Mesothelial cell of epicardium (in vitro differentiated cells): Measurements from ENCODE around the gene PLXNA2. TPM values are rescaled to one million over a fixed set of nuclear protein-coding genes. Genes with fewer than 3 reads are reported as not detected.

ENCODE experiments used
- DNase-seq, 2 experiments: peaks; one replicate each; pipeline ENCODE4 v3.0.0; 2021; ENCODE audit warnings: low spot score in 2 of 2; ENCODE audit not compliant: unreplicated experiment in 2 of 2
- H3K27ac Mint-ChIP-seq: 2 replicates; pipeline ENCODE4 v1.8.0; 2021; ENCODE audit warnings: mixed read lengths
- H3K27me3 Mint-ChIP-seq: 2 replicates; pipeline ENCODE4 v1.8.0; 2021; ENCODE audit warnings: low read depth, mixed read lengths
- H3K36me3 Mint-ChIP-seq: 2 replicates; pipeline ENCODE4 v1.8.0; 2021; ENCODE audit warnings: mixed read lengths
- H3K4me1 Mint-ChIP-seq: 2 replicates; pipeline ENCODE4 v1.8.0; 2021; ENCODE audit warnings: mixed read lengths
- H3K4me3 Mint-ChIP-seq: 2 replicates; pipeline ENCODE4 v1.8.0; 2021; ENCODE audit warnings: mild to moderate bottlenecking, moderate library complexity, mixed read lengths
- H3K9me3 Mint-ChIP-seq: 2 replicates; pipeline ENCODE4 v1.8.0; 2021; ENCODE audit warnings: mixed read lengths
- CTCF ChIP-seq: fragments of 200-600 bp; sonication (generic); IDR thresholded peaks from one replicate; pipeline ENCODE4 v1.5.0; 2021; ENCODE audit warnings: antibody characterized with exemption; ENCODE audit not compliant: unreplicated experiment
- total RNA-seq: library from RNA; stranded (reverse); gene quantifications from 3 replicates; pipeline ENCODE4 v1.2.1, GENCODE V29; 2021

The PLXNA2 gene
- total RNA-seq, 1 donor from 2014 or later, result 14.7 TPM

DNA sequence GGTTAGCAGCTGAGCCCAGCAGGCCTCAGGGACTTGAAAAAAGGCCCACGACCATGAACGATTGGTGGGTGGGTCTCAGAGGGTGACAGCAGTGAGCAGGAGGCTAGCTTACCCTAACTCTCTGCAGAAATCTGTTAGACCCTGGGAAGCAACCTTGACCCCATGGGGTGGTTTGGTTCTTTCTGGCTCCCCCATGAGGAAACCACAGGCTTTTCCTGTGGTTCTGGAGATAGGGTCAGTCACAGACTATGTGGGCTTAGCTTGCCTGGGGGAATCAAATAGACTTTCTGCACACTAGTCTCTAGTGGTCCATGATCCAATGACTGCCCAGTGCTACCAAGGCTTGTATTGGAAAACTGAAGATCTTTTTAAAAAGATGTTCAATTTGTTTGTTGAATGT, 118.1 kb downstream of the PLXNA2 start:
- H3K27me3 Mint-ChIP-seq, result peaks cover 9% of the 10 kb centered on the region
- H3K4me1 Mint-ChIP-seq, result peaks cover 7% of the 10 kb centered on the region
- no peak overlapping the region for H3K4me3 Mint-ChIP-seq
- TF ChIP-seq CTCF, result no peak
- H3K27ac Mint-ChIP-seq, result no peak overlapping the region
- no peaks in the 10 kb centered on the region for H3K36me3 Mint-ChIP-seq
- no peak for DNase-seq
- no peaks in the 10 kb centered on the region for H3K9me3 Mint-ChIP-seq

GRCh38 chr1:208122612-208123358, 121.4 kb downstream of the PLXNA2 start:
- Mint-ChIP-seq H3K27ac (no peak overlapping the region), H3K36me3 (no peaks in the 10 kb centered on the region), H3K9me3 (no peaks in the 10 kb centered on the region), H3K4me3 (no peak overlapping the region), H3K4me1 (peaks cover 12% of the 10 kb centered on the region), H3K27me3 (no peaks in the 10 kb centered on the region)
- no peak for TF ChIP-seq CTCF
- DNase-seq, result no peak

- no peaks in the 10 kb centered on the region for H3K36me3 Mint-ChIP-seq
- no peak overlapping the region for H3K4me3 Mint-ChIP-seq
- no peak for TF ChIP-seq CTCF
- DNase-seq, result no peak
- H3K27me3 Mint-ChIP-seq, result no peaks in the 10 kb centered on the region
- peaks cover 8% of the 10 kb centered on the region for H3K4me1 Mint-ChIP-seq
- no peaks in the 10 kb centered on the region for H3K9me3 Mint-ChIP-seq
- no peak overlapping the region for H3K27ac Mint-ChIP-seq
Observed at GRCh38 chr1:208121813-208122364, 122.3 kb downstream of the PLXNA2 start.

GRCh38 chr1:208120431-208120790, 123.8 kb downstream of the PLXNA2 start:
- no peak for TF ChIP-seq CTCF
- H3K4me3 Mint-ChIP-seq, result no peak overlapping the region
- no peak for DNase-seq
- no peaks in the 10 kb centered on the region for H3K36me3 Mint-ChIP-seq
- no peaks in the 10 kb centered on the region for H3K27me3 Mint-ChIP-seq
- peaks cover 8% of the 10 kb centered on the region for H3K4me1 Mint-ChIP-seq
- H3K27ac Mint-ChIP-seq, result no peak overlapping the region
- H3K9me3 Mint-ChIP-seq, result no peaks in the 10 kb centered on the region

GRCh38 chr1:208118841-208119606, 125.2 kb downstream of the PLXNA2 start:
- Mint-ChIP-seq H3K27ac (no peak overlapping the region), H3K4me3 (no peak overlapping the region), H3K36me3 (no peaks in the 10 kb centered on the region), H3K4me1 (peaks cover 8% of the 10 kb centered on the region), H3K27me3 (no peaks in the 10 kb centered on the region), H3K9me3 (no peaks in the 10 kb centered on the region)
- DNase-seq, result no peak
- TF ChIP-seq CTCF, result no peak
